ENCODE results near the gene CYP2C18. TPM values are rescaled to one million over a fixed set of nuclear protein-coding genes. Genes with fewer than 3 reads are reported as not detected.
"Not testable (repeated sequence)": the region's sequence is repeated elsewhere in the genome, so short reads cannot be mapped to it uniquely, and the experiment has no call there.

The CYP2C18 gene
- total and polyA plus RNA-seq, 4 experiments from 2014 or later = not detected

GRCh38 chr10:94747137-94747536 lies 63.6 kb downstream of the CYP2C18 start:
- H3K4me3 Mint-ChIP-seq = no peak overlapping the region
- no peaks in the 10 kb centered on the region for H3K4me1 Mint-ChIP-seq
- no peak overlapping the region for H3K4me3 ChIP-seq (ENCODE audit: low read length in 2 of 2)
- ChIA-PET POLR2A (ENCODE audit: partially characterized antibody) (no interaction called here), CTCF (ENCODE audit: partially characterized antibody) (no interaction called here)
- H3K27ac Mint-ChIP-seq = no peak overlapping the region
- no peak for DNase-seq
- intact Hi-C loops (cut with micrococcal nuclease) = no loop called here
- no peaks in the 10 kb centered on the region for H3K9me3 ChIP-seq (ENCODE audit: control insufficient read depth in 1 of 2, low read length in 2 of 2)
- H3K27me3 Mint-ChIP-seq = no peaks in the 10 kb centered on the region
- H3K9me3 Mint-ChIP-seq = peaks cover 0 to 29% (median 16%) of the 10 kb centered on the region in 8 donors
- H3K27me3 ChIP-seq (ENCODE audit: insufficient read depth, low read length) = no peaks in the 10 kb centered on the region
- no peaks in the 10 kb centered on the region for H3K36me3 ChIP-seq (ENCODE audit: insufficient read depth, low read length)
- H3K36me3 Mint-ChIP-seq = no peaks in the 10 kb centered on the region
- no peaks in the 10 kb centered on the region for H3K4me1 ChIP-seq (ENCODE audit: insufficient read depth, low read length)
- H3K27ac ChIP-seq (ENCODE audit: low read depth, low read length) = no peak overlapping the region

GRCh38 chr10:94747838-94748237 lies 64.3 kb downstream of the CYP2C18 start:
- DNase-seq = no peak
- H3K27ac Mint-ChIP-seq = no peak overlapping the region
- H3K4me1 Mint-ChIP-seq = no peaks in the 10 kb centered on the region
- H3K36me3 Mint-ChIP-seq = no peaks in the 10 kb centered on the region
- no peaks in the 10 kb centered on the region for H3K27me3 ChIP-seq (ENCODE audit: insufficient read depth, low read length)
- ChIA-PET POLR2A (ENCODE audit: partially characterized antibody) (no interaction called here), CTCF (ENCODE audit: partially characterized antibody) (no interaction called here)
- no peak overlapping the region for H3K27ac ChIP-seq (ENCODE audit: low read depth, low read length)
- no peaks in the 10 kb centered on the region for H3K4me1 ChIP-seq (ENCODE audit: insufficient read depth, low read length)
- intact Hi-C loops (cut with micrococcal nuclease) = no loop called here
- no peaks in the 10 kb centered on the region for H3K27me3 Mint-ChIP-seq
- H3K4me3 ChIP-seq (ENCODE audit: low read length in 2 of 2) = no peak overlapping the region
- no peaks in the 10 kb centered on the region for H3K36me3 ChIP-seq (ENCODE audit: insufficient read depth, low read length)
- peaks cover 0 to 31% (median 13%) of the 10 kb centered on the region in 8 donors for H3K9me3 Mint-ChIP-seq
- no peaks in the 10 kb centered on the region for H3K9me3 ChIP-seq (ENCODE audit: control insufficient read depth in 1 of 2, low read length in 2 of 2)
- H3K4me3 Mint-ChIP-seq = no peak overlapping the region

- no peak overlapping the region for H3K4me3 Mint-ChIP-seq
- no peak overlapping the region for H3K4me3 ChIP-seq (ENCODE audit: low read length in 2 of 2)
- H3K9me3 ChIP-seq (ENCODE audit: control insufficient read depth in 1 of 2, low read length in 2 of 2) = no peaks in the 10 kb centered on the region
- H3K27ac ChIP-seq (ENCODE audit: low read depth, low read length) = no peak overlapping the region
- intact Hi-C loops (cut with micrococcal nuclease) = no loop called here
- H3K9me3 Mint-ChIP-seq = peaks cover 0 to 15% (median 2%) of the 10 kb centered on the region in 8 donors
- ChIA-PET POLR2A (ENCODE audit: partially characterized antibody) (no interaction called here), CTCF (ENCODE audit: partially characterized antibody) (no interaction called here)
- H3K27me3 ChIP-seq (ENCODE audit: insufficient read depth, low read length) = no peaks in the 10 kb centered on the region
- H3K36me3 ChIP-seq (ENCODE audit: insufficient read depth, low read length) = no peaks in the 10 kb centered on the region
- H3K27me3 Mint-ChIP-seq = no peaks in the 10 kb centered on the region
- no peaks in the 10 kb centered on the region for H3K4me1 ChIP-seq (ENCODE audit: insufficient read depth, low read length)
- no peaks in the 10 kb centered on the region for H3K4me1 Mint-ChIP-seq
- no peak for DNase-seq
- H3K27ac Mint-ChIP-seq = no peak overlapping the region
- no peaks in the 10 kb centered on the region for H3K36me3 Mint-ChIP-seq
Measured at GRCh38 chr10:94757916-94758315, 74.4 kb downstream of the CYP2C18 start.

GRCh38 chr10:94760586-94761178 lies 77.2 kb downstream of the CYP2C18 start:
- Histone ChIP-seq H3K4me1 (ENCODE audit: insufficient read depth, low read length) (no peaks in the 10 kb centered on the region), H3K36me3 (ENCODE audit: insufficient read depth, low read length) (no peaks in the 10 kb centered on the region), H3K4me3 (ENCODE audit: low read length in 2 of 2) (no peak overlapping the region), H3K27ac (ENCODE audit: low read depth, low read length) (no peak overlapping the region), H3K27me3 (ENCODE audit: insufficient read depth, low read length) (no peaks in the 10 kb centered on the region), H3K9me3 (ENCODE audit: control insufficient read depth in 1 of 2, low read length in 2 of 2) (no peaks in the 10 kb centered on the region)
- H3K27me3 Mint-ChIP-seq = no peaks in the 10 kb centered on the region
- peaks cover 0 to 15% (median 1%) of the 10 kb centered on the region in 8 donors for H3K9me3 Mint-ChIP-seq
- H3K4me1 Mint-ChIP-seq = no peaks in the 10 kb centered on the region
- H3K36me3 Mint-ChIP-seq = no peaks in the 10 kb centered on the region
- H3K27ac Mint-ChIP-seq = no peak overlapping the region
- no peak for DNase-seq
- H3K4me3 Mint-ChIP-seq = no peak overlapping the region
- CTCF ChIA-PET (ENCODE audit: partially characterized antibody) = no interaction called here
- intact Hi-C loops (cut with micrococcal nuclease) = no loop called here
- POLR2A ChIA-PET (ENCODE audit: partially characterized antibody) = no interaction called here

GRCh38 chr10:94762393-94762792 lies 78.9 kb downstream of the CYP2C18 start, which contains the start of gene CYP2C19:
Gene CYP2C19, plus strand, starts transcription at chr10:94762681. Its CDS starts 25 bp downstream, at chr10:94762706.
- H3K36me3 ChIP-seq (ENCODE audit: insufficient read depth, low read length) = no peaks in the 10 kb centered on the region
- no peak within 1 kb of the TSS for H3K4me3 ChIP-seq (ENCODE audit: low read length in 2 of 2)
- CTCF ChIA-PET (ENCODE audit: partially characterized antibody) = no interaction called here
- Mint-ChIP-seq H3K4me3 (no peak within 1 kb of the TSS), H3K36me3 (no peaks in the 10 kb centered on the region), H3K9me3 (peaks cover 0 to 7% (median under 1%) of the 10 kb centered on the region in 8 donors), H3K4me1 (no peaks in the 10 kb centered on the region), H3K27me3 (no peaks in the 10 kb centered on the region), H3K27ac (no peak within 1 kb of the TSS)
- no peak for DNase-seq
- H3K27me3 ChIP-seq (ENCODE audit: insufficient read depth, low read length) = no peaks in the 10 kb centered on the region
- intact Hi-C loops (cut with micrococcal nuclease) = no loop called here
- H3K9me3 ChIP-seq (ENCODE audit: control insufficient read depth in 1 of 2, low read length in 2 of 2) = no peaks in the 10 kb centered on the region
- POLR2A ChIA-PET (ENCODE audit: partially characterized antibody) = no interaction called here
- no peak within 1 kb of the TSS for H3K27ac ChIP-seq (ENCODE audit: low read depth, low read length)
- H3K4me1 ChIP-seq (ENCODE audit: insufficient read depth, low read length) = no peaks in the 10 kb centered on the region

- H3K36me3 ChIP-seq (ENCODE audit: insufficient read depth, low read length); intact Hi-C loops (cut with micrococcal nuclease); POLR2A ChIA-PET (ENCODE audit: partially characterized antibody); H3K4me3 Mint-ChIP-seq; H3K27me3 Mint-ChIP-seq; H3K4me1 Mint-ChIP-seq; H3K4me1 ChIP-seq (ENCODE audit: insufficient read depth, low read length); H3K36me3 Mint-ChIP-seq; H3K27ac Mint-ChIP-seq; CTCF ChIA-PET (ENCODE audit: partially characterized antibody); DNase-seq; H3K4me3 ChIP-seq (ENCODE audit: low read length in 2 of 2); H3K9me3 ChIP-seq (ENCODE audit: control insufficient read depth in 1 of 2, low read length in 2 of 2); H3K27me3 ChIP-seq (ENCODE audit: insufficient read depth, low read length); H3K27ac ChIP-seq (ENCODE audit: low read depth, low read length): not testable (repeated sequence)
- H3K9me3 Mint-ChIP-seq = peaks cover 0 to 16% (median 4%) of the 10 kb centered on the region in 8 donors
Measured at GRCh38 chr10:94775425-94775824, 91.9 kb downstream of the CYP2C18 start.

- Mint-ChIP-seq H3K36me3 (no peaks in the 10 kb centered on the region), H3K27me3 (no peaks in the 10 kb centered on the region), H3K4me1 (no peaks in the 10 kb centered on the region), H3K27ac (no peak overlapping the region), H3K9me3 (peaks cover 0 to 8% (median 4%) of the 10 kb centered on the region in 8 donors), H3K4me3 (peak overlapping the region in 1 of 8 donors; percentile 23)
- Histone ChIP-seq H3K36me3 (ENCODE audit: insufficient read depth, low read length) (no peaks in the 10 kb centered on the region), H3K27ac (ENCODE audit: low read depth, low read length) (no peak overlapping the region), H3K27me3 (ENCODE audit: insufficient read depth, low read length) (no peaks in the 10 kb centered on the region), H3K9me3 (ENCODE audit: control insufficient read depth in 1 of 2, low read length in 2 of 2) (no peaks in the 10 kb centered on the region), H3K4me3 (ENCODE audit: low read length in 2 of 2) (no peak overlapping the region), H3K4me1 (ENCODE audit: insufficient read depth, low read length) (no peaks in the 10 kb centered on the region)
- DNase-seq = no peak
- intact Hi-C loops (cut with micrococcal nuclease) = no loop called here
- POLR2A ChIA-PET (ENCODE audit: partially characterized antibody) = no interaction called here
- CTCF ChIA-PET (ENCODE audit: partially characterized antibody) = no interaction called here
Measured at GRCh38 chr10:94777886-94778458, 94.4 kb downstream of the CYP2C18 start.
